GM12891 (cell line): ENCODE data around the gene TEX19.

Source experiments
- DNase-seq: peaks from one replicate; pipeline ENCODE4 v3.0.0; 2011; ENCODE audit warnings: low spot score; ENCODE audit not compliant: insufficient read length
- FAIRE-seq: peaks from 2 replicates; lab custom pipeline; 2011; peaks lifted over from hg19 to GRCh38; lab: Jason Lieb, UNC
- PAX5 ChIP-seq: IDR thresholded peaks from 2 replicates; pipeline ENCODE4 v1.6.1; 2011; ENCODE audit warnings: low read length, moderate library complexity, mild to moderate bottlenecking; ENCODE audit not compliant: insufficient read depth, severe bottlenecking
- POLR2A ChIP-seq: IDR thresholded peaks from 2 replicates; pipeline ENCODE4 v1.6.1; 2011; ENCODE audit warnings: low read depth, low read length, control low read depth
- POLR2AphosphoS5 ChIP-seq: IDR thresholded peaks from 2 replicates; pipeline ENCODE4 v1.6.1; 2011; ENCODE audit warnings: low read depth, low read length, control low read depth
- POU2F2 ChIP-seq: IDR thresholded peaks from 2 replicates; pipeline ENCODE4 v1.6.1; 2011; ENCODE audit warnings: low read depth, mild to moderate bottlenecking, control low read depth, low read length, moderate library complexity
- SPI1 ChIP-seq: IDR thresholded peaks from 2 replicates; pipeline ENCODE4 v1.6.1; 2011; ENCODE audit warnings: low read depth, low read length, control low read depth
- TAF1 ChIP-seq: IDR thresholded peaks from 2 replicates; pipeline ENCODE4 v1.6.1; 2011; ENCODE audit warnings: low read depth, low read length, control low read depth

TEX19 gene

GRCh38 chr17:82315703-82316358 lies 43.2 kb upstream of the TEX19 start:
- TF ChIP-seq TAF1 (no peak), SPI1 (no peak), POLR2A (no peak), POLR2AphosphoS5 (no peak), PAX5 (no peak), POU2F2 (no peak)
- DNase-seq = no peak
- FAIRE-seq = no peak

DNA sequence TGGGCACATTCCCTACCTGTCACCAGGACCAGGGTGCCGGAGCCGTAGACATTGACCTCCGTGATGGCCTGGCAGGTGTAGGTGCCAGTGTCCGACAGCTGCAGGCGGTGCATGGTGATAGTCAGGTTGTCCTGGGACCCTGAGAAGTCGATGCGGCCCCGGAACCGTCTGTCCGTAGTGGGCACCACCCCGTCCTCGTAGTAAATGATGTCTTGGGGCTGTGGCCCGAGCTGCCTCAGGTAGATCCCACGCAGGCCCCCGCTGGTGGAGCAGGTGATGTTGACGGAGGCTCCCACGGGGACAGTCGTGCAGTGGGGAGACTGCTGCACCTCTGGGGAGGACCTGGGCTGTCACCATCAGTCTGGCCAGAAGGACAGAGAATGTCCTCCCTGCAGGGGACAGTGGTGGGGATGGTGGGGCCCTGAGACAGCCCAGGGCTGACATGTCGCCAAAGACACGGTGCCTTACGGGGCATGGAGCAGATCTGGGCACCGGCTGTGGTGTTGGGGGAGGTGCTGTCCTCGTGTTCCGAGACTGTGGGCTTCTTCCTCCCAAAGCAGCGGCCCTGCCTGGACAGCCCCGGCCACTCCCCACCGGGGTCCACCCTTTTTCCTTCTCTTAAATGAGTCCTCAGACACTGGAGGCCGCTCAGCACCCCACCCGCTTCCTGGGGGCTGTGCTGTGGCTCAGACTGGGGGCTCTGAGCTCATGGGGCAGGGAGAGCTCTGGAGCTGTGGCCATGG lies 42.2 kb upstream of the TEX19 start:
- DNase-seq = no peak
- FAIRE-seq = no peak
- TF ChIP-seq TAF1 (no peak), PAX5 (no peak), SPI1 (no peak), POLR2A (no peak), POLR2AphosphoS5 (no peak), POU2F2 (no peak)

- FAIRE-seq (no peak), DNase-seq (no peak)
- TF ChIP-seq POU2F2 (no peak), PAX5 (no peak), SPI1 (no peak), POLR2A (no peak), POLR2AphosphoS5 (no peak), TAF1 (no peak)
Observed at GRCh38 chr17:82317394-82318168, 41.5 kb upstream of the TEX19 start, which contains the start of gene CD7. CD7 (minus strand) TSS chr17:82317608; CDS start chr17:82317495, 113 bp downstream.

GRCh38 chr17:82318169-82318498 lies 40.9 kb upstream of the TEX19 start:
- DNase-seq = no peak
- TF ChIP-seq POU2F2 (no peak), POLR2A (no peak), SPI1 (no peak), PAX5 (no peak), TAF1 (no peak), POLR2AphosphoS5 (no peak)

DNA sequence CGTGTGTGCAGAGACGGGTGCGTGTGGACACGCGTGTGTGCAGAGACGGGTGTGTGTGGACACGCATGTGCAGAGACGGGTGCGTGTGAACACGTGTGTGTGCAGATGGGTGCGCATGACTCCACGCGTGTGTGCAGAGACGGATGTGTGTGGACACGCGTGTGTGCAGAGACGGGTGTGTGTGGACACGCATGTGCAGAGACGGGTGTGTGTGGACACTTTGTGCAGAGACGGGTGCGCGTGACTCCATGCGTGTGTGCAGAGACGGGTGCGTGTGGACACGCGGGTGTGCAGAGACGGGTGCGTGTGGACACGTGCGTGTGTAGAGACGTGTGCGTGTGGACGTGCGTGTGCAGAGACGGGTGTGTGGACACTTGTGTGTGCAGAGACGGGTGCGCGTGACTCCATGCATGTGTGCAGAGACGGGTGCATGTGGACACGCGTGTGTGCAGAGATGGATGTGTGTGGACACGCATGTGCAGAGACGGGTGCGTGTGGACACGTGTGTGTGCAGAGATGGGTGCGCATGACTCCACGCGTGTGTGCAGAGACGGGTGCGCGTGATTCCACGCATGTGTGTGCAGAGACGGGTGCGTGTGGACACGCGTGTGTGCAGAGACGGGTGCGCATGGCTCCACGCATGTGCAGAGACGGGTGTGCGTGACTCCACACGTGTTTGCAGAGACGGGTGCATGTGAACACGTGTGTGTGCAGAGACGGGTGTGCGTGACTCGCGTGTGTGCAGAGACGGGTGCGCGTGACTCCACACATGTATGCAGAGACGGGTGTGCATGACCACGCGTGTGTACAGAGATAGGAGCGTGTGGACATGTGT lies 40.1 kb upstream of the TEX19 start:
- peak; percentile 23 for FAIRE-seq
- no peak for DNase-seq
- TF ChIP-seq POLR2AphosphoS5 (no peak), POU2F2 (no peak), PAX5 (no peak), SPI1 (no peak), POLR2A (no peak), TAF1 (no peak)

More at GRCh38 chr17:82318169-82318498, 40.9 kb upstream of the TEX19 start:
- no peak for FAIRE-seq

DNA sequence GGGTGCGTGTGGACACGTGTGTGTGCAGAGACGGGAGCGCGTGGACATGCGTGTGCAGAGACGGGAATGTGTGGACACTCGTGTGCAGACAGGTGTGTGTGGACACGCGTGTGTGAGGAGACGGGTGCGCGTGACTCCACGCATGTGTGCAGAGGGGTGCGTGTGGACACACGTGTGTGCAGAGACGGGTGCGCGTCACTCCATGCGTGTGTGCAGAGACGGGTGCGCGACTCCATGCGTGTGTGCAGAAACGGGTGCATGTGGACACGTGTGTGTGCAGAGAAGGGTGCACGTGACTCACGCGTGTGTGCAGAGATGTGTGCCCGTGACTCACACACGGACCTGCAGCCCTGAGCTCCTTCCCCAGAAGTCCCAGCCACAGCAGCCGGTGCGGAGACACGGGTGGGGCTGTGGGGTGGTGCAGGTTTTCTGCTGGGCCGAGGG lies 39.4 kb upstream of the TEX19 start:
- no peak for TF ChIP-seq POU2F2
- TF ChIP-seq PAX5 = no peak
- TF ChIP-seq SPI1 = no peak
- no peak for TF ChIP-seq POLR2AphosphoS5
- TF ChIP-seq TAF1 = no peak
- DNase-seq (no peak), FAIRE-seq (peak; percentile 38)

GRCh38 chr17:82320140-82320840 lies 38.8 kb upstream of the TEX19 start:
- DNase-seq (no peak), FAIRE-seq (no peak)
- no peak for TF ChIP-seq POLR2AphosphoS5
- no peak for TF ChIP-seq POLR2A
- TF ChIP-seq PAX5 = no peak
- TF ChIP-seq TAF1 = no peak
- no peak for TF ChIP-seq SPI1
- TF ChIP-seq POU2F2 = no peak
